ENCODE measurements around the gene ITCH.
"Not testable (repeated sequence)": the region's sequence is repeated elsewhere in the genome, so short reads cannot be mapped to it uniquely, and the experiment has no call there.

ITCH gene

GRCh38 chr20:34407962-34408474 is 44.9 kb downstream of the ITCH start:
- no peak for DNase-seq (ENCODE audit: low read depth)
- no peak for TF ChIP-seq CTCF (IDR thresholded peaks at IDR 0.05; ENCODE audit: insufficient read depth, low read depth, low read length, missing control alignments)
- H3K4me3 ChIP-seq (ENCODE audit: low read depth, low read length), result no peak overlapping the region

DNA sequence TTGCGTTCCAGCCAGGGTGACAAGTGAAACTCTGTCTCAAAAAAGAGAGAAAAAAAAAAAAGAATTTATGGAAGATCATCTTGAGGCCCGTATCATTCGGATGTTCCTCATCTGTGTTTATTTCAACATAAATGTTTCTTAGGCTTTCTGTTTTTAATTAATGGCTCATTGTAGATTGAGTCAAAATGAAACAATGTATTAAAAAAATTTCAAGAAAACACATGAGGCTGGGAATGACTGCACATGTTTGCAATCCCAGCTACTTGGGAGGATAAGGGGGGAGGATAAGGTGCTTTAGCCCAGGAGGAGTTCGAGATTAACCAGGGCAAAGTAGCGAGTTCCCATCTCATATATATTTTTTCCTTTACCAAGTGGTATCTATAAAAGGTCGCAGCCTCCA is 47.3 kb downstream of the ITCH start:
- no peak for DNase-seq (ENCODE audit: low read depth)
- H3K4me3 ChIP-seq (ENCODE audit: low read depth, low read length), result no peak overlapping the region
- TF ChIP-seq CTCF (IDR thresholded peaks at IDR 0.05; ENCODE audit: insufficient read depth, low read depth, low read length, missing control alignments), result no peak

- no peak for DNase-seq (ENCODE audit: low read depth)
- TF ChIP-seq CTCF (IDR thresholded peaks at IDR 0.05; ENCODE audit: insufficient read depth, low read depth, low read length, missing control alignments), result no peak
- H3K4me3 ChIP-seq (ENCODE audit: low read depth, low read length), result no peak overlapping the region
These were observed 49.4 kb downstream of the ITCH start for GRCh38 chr20:34412453-34412852.

GRCh38 chr20:34414525-34414924 is 51.5 kb downstream of the ITCH start:
- DNase-seq (ENCODE audit: low read depth); H3K4me3 ChIP-seq (ENCODE audit: low read depth, low read length): not testable (repeated sequence)

DNA sequence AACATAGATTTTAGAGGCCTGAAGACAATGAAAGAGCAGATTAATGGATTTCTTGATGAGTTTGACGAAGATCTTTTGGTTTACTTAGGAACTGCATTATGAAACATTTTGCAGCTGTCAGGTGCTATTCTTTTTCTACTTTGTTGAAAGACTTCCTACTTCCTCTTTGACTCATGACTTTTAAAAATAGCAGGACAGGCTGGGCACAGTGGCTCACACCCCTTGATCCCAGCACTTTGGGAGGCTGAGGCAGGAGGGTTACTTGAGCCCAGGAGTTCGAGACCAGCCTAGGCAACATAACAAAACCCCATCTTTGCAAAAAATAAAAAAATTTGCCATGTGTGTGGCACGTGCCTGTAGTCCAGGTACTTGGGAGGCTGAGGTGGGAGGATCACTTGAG is 52.0 kb downstream of the ITCH start:
- TF ChIP-seq CTCF (IDR thresholded peaks at IDR 0.05; ENCODE audit: insufficient read depth, low read depth, low read length, missing control alignments), result no peak
- no peak overlapping the region for H3K4me3 ChIP-seq (ENCODE audit: low read depth, low read length)
- peak; percentile 66 for DNase-seq (ENCODE audit: low read depth)

GRCh38 chr20:34420146-34420545 is 57.1 kb downstream of the ITCH start:
- DNase-seq (ENCODE audit: low read depth), result no peak
- no peak for TF ChIP-seq CTCF (IDR thresholded peaks at IDR 0.05; ENCODE audit: insufficient read depth, low read depth, low read length, missing control alignments)
- H3K4me3 ChIP-seq (ENCODE audit: low read depth, low read length), result no peak overlapping the region

GRCh38 chr20:34420975-34421374 is 57.9 kb downstream of the ITCH start:
- TF ChIP-seq CTCF (IDR thresholded peaks at IDR 0.05; ENCODE audit: insufficient read depth, low read depth, low read length, missing control alignments), result no peak
- no peak overlapping the region for H3K4me3 ChIP-seq (ENCODE audit: low read depth, low read length)
- DNase-seq (ENCODE audit: low read depth), result no peak

Measured in GM12865 (cell line).